Measurements from ENCODE around the gene TMOD2. TPM values are rescaled to one million over a fixed set of nuclear protein-coding genes. Genes with fewer than 3 reads are reported as not detected.

Gene TMOD2
- total RNA-seq, 1 donor from 2014 or later = 14.6 TPM

- H3K4me1 Mint-ChIP-seq = peaks cover 60% of the 10 kb centered on the region
- no peak overlapping the region for H3K4me3 Mint-ChIP-seq
- H3K9me3 Mint-ChIP-seq = no peaks in the 10 kb centered on the region
- ChIA-PET CTCF (interaction anchor here (0.7 to 1.6 kb wide), 2 partner anchors 16 to 77 kb away, joined by 3 read pairs; no protein-coding TSS in a partner anchor), POLR2A (no interaction called here)
- H3K36me3 Mint-ChIP-seq (ENCODE audit: low read depth) = peaks cover 4% of the 10 kb centered on the region
- no peak overlapping the region for H3K27ac Mint-ChIP-seq
- TF ChIP-seq CTCF (IDR thresholded peaks at IDR 0.05) = no peak
- DNase-seq (no peak), ATAC-seq (ENCODE audit: low read depth) (no peak)
- H3K27me3 Mint-ChIP-seq = no peaks in the 10 kb centered on the region
- intact Hi-C loops (cut with micrococcal nuclease) = no loop called here
Measured at GRCh38 chr15:51853998-51854397, 102.6 kb downstream of the TMOD2 start.

- Mint-ChIP-seq H3K9me3 (no peaks in the 10 kb centered on the region), H3K27me3 (no peaks in the 10 kb centered on the region), H3K4me3 (no peak overlapping the region), H3K27ac (no peak overlapping the region), H3K36me3 (ENCODE audit: low read depth) (peaks cover 15% of the 10 kb centered on the region), H3K4me1 (peaks cover 61% of the 10 kb centered on the region)
- DNase-seq (no peak), ATAC-seq (ENCODE audit: low read depth) (no peak)
- intact Hi-C loops (cut with micrococcal nuclease) = no loop called here
- CTCF ChIA-PET = interaction anchor here (1.3 kb wide), 1 partner anchor 33 kb away, joined by 3 read pairs; no protein-coding TSS in a partner anchor
- TF ChIP-seq CTCF (IDR thresholded peaks at IDR 0.05) = no peak
- POLR2A ChIA-PET = no interaction called here
Measured at GRCh38 chr15:51855612-51856011, 104.2 kb downstream of the TMOD2 start.

- ATAC-seq (ENCODE audit: low read depth) = no peak
- intact Hi-C loops (cut with micrococcal nuclease) = no loop called here
- H3K27ac Mint-ChIP-seq = no peak overlapping the region
- H3K4me3 Mint-ChIP-seq = no peak overlapping the region
- H3K27me3 Mint-ChIP-seq = no peaks in the 10 kb centered on the region
- CTCF ChIA-PET = interaction anchor here (1.3 kb wide), 1 partner anchor 32 kb away, joined by 3 read pairs; no protein-coding TSS in a partner anchor
- POLR2A ChIA-PET = no interaction called here
- H3K4me1 Mint-ChIP-seq = peaks cover 64% of the 10 kb centered on the region
- no peak for TF ChIP-seq CTCF (IDR thresholded peaks at IDR 0.05)
- H3K9me3 Mint-ChIP-seq = no peaks in the 10 kb centered on the region
- peaks cover 15% of the 10 kb centered on the region for H3K36me3 Mint-ChIP-seq (ENCODE audit: low read depth)
- DNase-seq = no peak
Measured at GRCh38 chr15:51856714-51857380, 105.5 kb downstream of the TMOD2 start.

GRCh38 chr15:51861557-51862359 lies 110.4 kb downstream of the TMOD2 start:
- Mint-ChIP-seq H3K27ac (no peak overlapping the region), H3K9me3 (no peaks in the 10 kb centered on the region), H3K36me3 (ENCODE audit: low read depth) (peaks cover 54% of the 10 kb centered on the region), H3K27me3 (no peaks in the 10 kb centered on the region), H3K4me3 (no peak overlapping the region), H3K4me1 (peaks cover 29% of the 10 kb centered on the region)
- no peak for DNase-seq
- POLR2A ChIA-PET = no interaction called here
- no peak for TF ChIP-seq CTCF (IDR thresholded peaks at IDR 0.05)
- CTCF ChIA-PET = interaction anchor here (1.8 kb wide), 1 partner anchor 27 kb away, joined by 4 read pairs; no protein-coding TSS in a partner anchor
- intact Hi-C loops (cut with micrococcal nuclease) = no loop called here
- ATAC-seq (ENCODE audit: low read depth) = peak; percentile 45

GRCh38 chr15:51863131-51863530 lies 111.7 kb downstream of the TMOD2 start:
- ATAC-seq (ENCODE audit: low read depth) (no peak), DNase-seq (no peak)
- CTCF ChIA-PET = no interaction called here
- no peaks in the 10 kb centered on the region for H3K9me3 Mint-ChIP-seq
- H3K4me1 Mint-ChIP-seq = peaks cover 25% of the 10 kb centered on the region
- intact Hi-C loops (cut with micrococcal nuclease) = no loop called here
- no peak for TF ChIP-seq CTCF (IDR thresholded peaks at IDR 0.05)
- POLR2A ChIA-PET = no interaction called here
- peaks cover 64% of the 10 kb centered on the region for H3K36me3 Mint-ChIP-seq (ENCODE audit: low read depth)
- H3K27me3 Mint-ChIP-seq = no peaks in the 10 kb centered on the region
- no peak overlapping the region for H3K27ac Mint-ChIP-seq
- H3K4me3 Mint-ChIP-seq = no peak overlapping the region

All from activated B cell treated with CpG ODN at 0.5 μM for 24 hours (primary cell).